HPDE6-E6E7 (cell line): ENCODE data around the gene METAP1D.

ENCODE experiments used
- DNase-seq: peaks from one replicate; pipeline ENCODE4 v3.0.0; 2011; ENCODE audit warnings: missing footprints; ENCODE audit errors: extremely low spot score

Gene METAP1D

GRCh38 chr2:172080641-172081220, 81.0 kb downstream of the METAP1D start:
- DNase-seq: no peak

- DNase-seq: no peak
Observed at GRCh38 chr2:172081221-172082022, 81.7 kb downstream of the METAP1D start.

GRCh38 chr2:172082105-172082943, 82.6 kb downstream of the METAP1D start:
- DNase-seq: no peak

GRCh38 chr2:172082944-172083627, 83.3 kb downstream of the METAP1D start:
- DNase-seq: no peak

GRCh38 chr2:172083628-172084394, 84.1 kb downstream of the METAP1D start:
- no peak for DNase-seq

- no peak for DNase-seq
Observed at GRCh38 chr2:172084395-172084644, 84.6 kb downstream of the METAP1D start.

- peak; percentile 93 for DNase-seq
Observed at GRCh38 chr2:172084645-172085459, 85.1 kb downstream of the METAP1D start.

- no peak for DNase-seq
Observed at GRCh38 chr2:172085460-172086159, 85.9 kb downstream of the METAP1D start, which contains the start of gene DLX1. Gene DLX1 (plus strand): TSS chr2:172085507. CDS start chr2:172085678, 171 bp downstream.

- no peak for DNase-seq
Observed at GRCh38 chr2:172086241-172087206, 86.8 kb downstream of the METAP1D start.

- no peak for DNase-seq
Observed at GRCh38 chr2:172087207-172087779, 87.5 kb downstream of the METAP1D start.

- no peak for DNase-seq
Observed at GRCh38 chr2:172087780-172088244, 88.1 kb downstream of the METAP1D start.

- DNase-seq: no peak
Observed at GRCh38 chr2:172088245-172089004, 88.7 kb downstream of the METAP1D start.

GRCh38 chr2:172089005-172089504, 89.3 kb downstream of the METAP1D start:
- DNase-seq: no peak

- DNase-seq: no peak
Observed at GRCh38 chr2:172089633-172090032, 89.9 kb downstream of the METAP1D start.

- DNase-seq: no peak
Observed at GRCh38 chr2:172090044-172090961, 90.5 kb downstream of the METAP1D start.

- no peak for DNase-seq
Observed at GRCh38 chr2:172091000-172091641, 91.4 kb downstream of the METAP1D start.
